ES-I3 (cell line): ENCODE results near the gene CLASRP.
"Not testable (repeated sequence)": the region's sequence is repeated elsewhere in the genome, so short reads cannot be mapped to it uniquely, and the experiment has no call there.

Experiments
- H3K36me3 ChIP-seq: 2 replicates; pipeline ENCODE4 v1.6.1; 2013; ENCODE audit warnings: mild to moderate bottlenecking, low read length, control low read depth, moderate library complexity; ENCODE audit not compliant: insufficient read depth
- H3K4me1 ChIP-seq: 2 replicates; pipeline ENCODE4 v1.6.1; 2013; ENCODE audit warnings: mild to moderate bottlenecking, control low read depth, low read length; ENCODE audit not compliant: insufficient read depth
- H3K9ac ChIP-seq: 2 replicates; pipeline ENCODE4 v1.6.1; 2013; ENCODE audit warnings: low read depth, mild to moderate bottlenecking, low read length, moderate library complexity
- H3K9me3 ChIP-seq: 2 replicates; pipeline ENCODE4 v1.6.1; 2013; ENCODE audit warnings: mild to moderate bottlenecking, low read length, moderate library complexity; ENCODE audit not compliant: control insufficient read depth, insufficient read depth

The CLASRP gene

GRCh38 chr19:45104658-45105349, 66.0 kb downstream of the CLASRP start:
- H3K9me3 ChIP-seq: no peaks in the 10 kb centered on the region

GRCh38 chr19:45106363-45106762, 67.5 kb downstream of the CLASRP start:
- not testable (repeated sequence) for H3K9ac ChIP-seq

More at GRCh38 chr19:45104658-45105349, 66.0 kb downstream of the CLASRP start:
- Histone ChIP-seq H3K36me3 (no peaks in the 10 kb centered on the region), H3K4me1 (no peaks in the 10 kb centered on the region; the same call in 1 of the 2 replicates), H3K9ac (no peak overlapping the region)

GRCh38 chr19:45107621-45108150, 68.8 kb downstream of the CLASRP start:
- Histone ChIP-seq H3K9ac (no peak overlapping the region), H3K9me3 (no peaks in the 10 kb centered on the region), H3K36me3 (no peaks in the 10 kb centered on the region), H3K4me1 (no peaks in the 10 kb centered on the region; the same call in 1 of the 2 replicates)

More at GRCh38 chr19:45106363-45106762, 67.5 kb downstream of the CLASRP start:
- not testable (repeated sequence) for H3K36me3 ChIP-seq, H3K9me3 ChIP-seq, H3K4me1 ChIP-seq

- Histone ChIP-seq H3K9ac (no peak overlapping the region), H3K36me3 (no peaks in the 10 kb centered on the region), H3K4me1 (no peaks in the 10 kb centered on the region; the same call in 1 of the 2 replicates), H3K9me3 (no peaks in the 10 kb centered on the region)
These were observed 72.0 kb downstream of the CLASRP start for GRCh38 chr19:45110851-45111266.

GRCh38 chr19:45112111-45112827, 73.4 kb downstream of the CLASRP start:
- Histone ChIP-seq H3K9ac (no peak overlapping the region), H3K36me3 (no peaks in the 10 kb centered on the region), H3K4me1 (no peaks in the 10 kb centered on the region; the same call in 1 of the 2 replicates), H3K9me3 (no peaks in the 10 kb centered on the region)

GRCh38 chr19:45113628-45114027, 74.8 kb downstream of the CLASRP start:
- no peaks in the 10 kb centered on the region; the same call in 1 of the 2 replicates for H3K4me1 ChIP-seq
- H3K9me3 ChIP-seq: no peaks in the 10 kb centered on the region
- H3K9ac ChIP-seq: no peak overlapping the region
- H3K36me3 ChIP-seq: no peaks in the 10 kb centered on the region

- H3K36me3 ChIP-seq: no peaks in the 10 kb centered on the region
- H3K9me3 ChIP-seq: no peaks in the 10 kb centered on the region
- H3K9ac ChIP-seq: no peak overlapping the region
- no peaks in the 10 kb centered on the region; the same call in 1 of the 2 replicates for H3K4me1 ChIP-seq
These were observed 75.3 kb downstream of the CLASRP start for GRCh38 chr19:45114116-45114515.

- Histone ChIP-seq H3K9ac (no peak overlapping the region), H3K4me1 (no peaks in the 10 kb centered on the region; the same call in 1 of the 2 replicates), H3K9me3 (no peaks in the 10 kb centered on the region), H3K36me3 (no peaks in the 10 kb centered on the region)
These were observed 77.2 kb downstream of the CLASRP start for GRCh38 chr19:45115809-45116615.

- H3K9me3 ChIP-seq: no peaks in the 10 kb centered on the region
- no peaks in the 10 kb centered on the region; the same call in 1 of the 2 replicates for H3K4me1 ChIP-seq
- no peaks in the 10 kb centered on the region for H3K36me3 ChIP-seq
- no peak overlapping the region for H3K9ac ChIP-seq
These were observed 78.3 kb downstream of the CLASRP start for GRCh38 chr19:45117167-45117594.

- no peaks in the 10 kb centered on the region for H3K9me3 ChIP-seq
- H3K9ac ChIP-seq: no peak overlapping the region
- H3K36me3 ChIP-seq: no peaks in the 10 kb centered on the region
- no peaks in the 10 kb centered on the region; the same call in 1 of the 2 replicates for H3K4me1 ChIP-seq
These were observed 78.8 kb downstream of the CLASRP start for GRCh38 chr19:45117671-45118070.

GRCh38 chr19:45118106-45118505, 79.3 kb downstream of the CLASRP start:
- no peak overlapping the region for H3K9ac ChIP-seq
- no peaks in the 10 kb centered on the region; the same call in 1 of the 2 replicates for H3K4me1 ChIP-seq

GRCh38 chr19:45118591-45119355, 79.9 kb downstream of the CLASRP start:
- not testable (repeated sequence) for H3K9ac ChIP-seq, H3K36me3 ChIP-seq, H3K4me1 ChIP-seq, H3K9me3 ChIP-seq

More at GRCh38 chr19:45118106-45118505, 79.3 kb downstream of the CLASRP start:
- H3K36me3 ChIP-seq: no peaks in the 10 kb centered on the region
- no peaks in the 10 kb centered on the region for H3K9me3 ChIP-seq

- Histone ChIP-seq H3K36me3 (no peaks in the 10 kb centered on the region), H3K4me1 (no peaks in the 10 kb centered on the region; the same call in 1 of the 2 replicates), H3K9me3 (no peaks in the 10 kb centered on the region), H3K9ac (no peak overlapping the region)
These were observed 80.7 kb downstream of the CLASRP start for GRCh38 chr19:45119582-45119981.
